ELF-1 (cell line): Measurements from ENCODE around the gene TAP1.

Source experiments
- DNase-seq: peaks from one replicate; pipeline ENCODE4 v3.0.0-alpha.2; 2016; ENCODE audit warnings: low read depth, low spot score

The TAP1 gene

GRCh38 chr6:32799740-32800139 lies 53.8 kb downstream of the TAP1 start:
- DNase-seq: no peak

GRCh38 chr6:32799168-32799567 lies 54.3 kb downstream of the TAP1 start:
- no peak for DNase-seq

GRCh38 chr6:32796848-32797776 lies 56.4 kb downstream of the TAP1 start:
- peak; percentile 59 for DNase-seq
